Muscle layer of colon (tissue), 2 donors: ENCODE data around the gene ZNF280C.
"Not testable (repeated sequence)": the region's sequence is repeated elsewhere in the genome, so short reads cannot be mapped to it uniquely, and the experiment has no call there.

Source experiments
- H3K27ac ChIP-seq: one replicate; pipeline ENCODE4 v1.7.0; 2013; ENCODE audit warnings: low read depth, mild to moderate bottlenecking, low read length, moderate library complexity
- H3K27me3 ChIP-seq, 2 donors: one replicate each; pipeline ENCODE4 v1.7.0; 2013; ENCODE audit warnings: low read length in 2 of 2, mild to moderate bottlenecking in 2 of 2; ENCODE audit not compliant: insufficient read depth in 2 of 2, control insufficient read depth in 1 of 2
- H3K36me3 ChIP-seq: one replicate; pipeline ENCODE4 v1.7.0; 2013; ENCODE audit warnings: mild to moderate bottlenecking, low read length; ENCODE audit not compliant: insufficient read depth
- H3K4me1 ChIP-seq: one replicate; pipeline ENCODE4 v1.7.0; 2013; ENCODE audit warnings: mild to moderate bottlenecking, low read length; ENCODE audit not compliant: insufficient read depth
- H3K4me3 ChIP-seq, 2 donors: one replicate each; pipeline ENCODE4 v1.7.0; 2013; ENCODE audit warnings: low read length in 2 of 2, low read depth in 1 of 2, mild to moderate bottlenecking in 1 of 2, moderate library complexity in 1 of 2
- H3K9ac ChIP-seq: one replicate; pipeline ENCODE4 v1.7.0; 2013; ENCODE audit warnings: low read length
- H3K9me3 ChIP-seq: one replicate; pipeline ENCODE4 v1.7.0; 2013; ENCODE audit warnings: mild to moderate bottlenecking, low read length
- donor health status: abdominal sarcoma.
- donor health status: Adenocarcinoma of cecum.

Gene ZNF280C

DNA sequence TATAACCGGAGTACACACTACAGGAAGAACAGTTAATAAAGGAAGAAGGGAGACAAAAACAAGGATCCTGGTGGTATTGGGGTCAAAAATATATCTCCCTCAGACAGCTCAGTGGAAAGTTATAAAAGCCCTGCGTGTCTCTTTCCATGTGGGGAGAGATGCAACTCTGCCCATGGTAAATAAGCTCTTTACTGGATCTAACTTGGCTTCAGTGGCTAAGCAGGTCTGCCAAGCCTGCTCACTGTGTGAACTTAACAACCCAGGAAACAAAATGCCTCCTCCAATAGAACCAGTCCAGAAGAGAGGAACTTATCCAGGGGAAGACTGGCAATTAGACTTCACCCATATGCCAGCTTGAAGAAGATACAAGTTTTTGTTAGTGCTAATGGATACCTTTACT is 17.0 kb upstream of the ZNF280C start:
- Histone ChIP-seq H3K27me3 (no peaks in the 10 kb centered on the region), H3K9ac (no peak overlapping the region), H3K27ac (no peak overlapping the region), H3K4me3 (no peak overlapping the region), H3K4me1 (no peaks in the 10 kb centered on the region), H3K9me3 (no peaks in the 10 kb centered on the region), H3K36me3 (no peaks in the 10 kb centered on the region)

DNA sequence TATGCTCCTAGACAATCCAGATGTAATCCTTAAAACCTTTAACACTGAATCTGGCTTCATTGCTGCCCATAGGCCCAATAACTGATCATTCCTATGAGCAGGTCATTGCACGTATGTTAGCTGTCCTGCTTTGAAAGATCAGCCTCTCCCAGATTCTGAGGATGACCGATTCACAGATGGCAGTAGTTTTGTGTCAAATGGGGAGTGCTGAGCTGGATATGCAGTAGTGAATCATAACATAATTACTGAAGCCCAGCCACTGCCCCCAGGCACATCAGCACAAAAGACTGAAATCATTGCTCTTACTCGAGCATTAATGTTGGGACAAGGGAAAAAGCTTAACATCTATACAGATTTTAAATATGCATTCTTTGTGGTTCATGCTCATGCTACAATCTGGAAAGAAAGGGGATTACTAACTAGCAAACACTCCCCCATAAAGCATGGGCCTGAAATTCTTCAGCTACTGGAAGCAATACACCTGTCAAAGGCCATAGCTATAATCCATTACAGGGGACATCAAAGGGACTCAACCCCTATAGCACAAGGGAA is 16.4 kb upstream of the ZNF280C start:
- Histone ChIP-seq H3K27ac (no peak overlapping the region), H3K27me3 (no peaks in the 10 kb centered on the region), H3K4me3 (no peak overlapping the region), H3K9ac (no peak overlapping the region), H3K4me1 (no peaks in the 10 kb centered on the region), H3K36me3 (no peaks in the 10 kb centered on the region), H3K9me3 (no peaks in the 10 kb centered on the region)

- Histone ChIP-seq H3K9ac (no peak overlapping the region), H3K27me3 (peaks cover 0 to 4% of the 10 kb centered on the region in 2 donors), H3K9me3 (no peaks in the 10 kb centered on the region), H3K4me3 (no peak overlapping the region), H3K4me1 (no peaks in the 10 kb centered on the region), H3K36me3 (no peaks in the 10 kb centered on the region), H3K27ac (no peak overlapping the region)
Observed at GRCh38 chrX:130282151-130282550, 13.5 kb upstream of the ZNF280C start.

GRCh38 chrX:130280901-130281300 is 12.2 kb upstream of the ZNF280C start:
- Histone ChIP-seq H3K4me3 (no peak overlapping the region), H3K9me3 (no peaks in the 10 kb centered on the region), H3K36me3 (no peaks in the 10 kb centered on the region), H3K27ac (no peak overlapping the region), H3K27me3 (peaks cover 0 to 4% of the 10 kb centered on the region in 2 donors), H3K9ac (no peak overlapping the region), H3K4me1 (no peaks in the 10 kb centered on the region)

DNA sequence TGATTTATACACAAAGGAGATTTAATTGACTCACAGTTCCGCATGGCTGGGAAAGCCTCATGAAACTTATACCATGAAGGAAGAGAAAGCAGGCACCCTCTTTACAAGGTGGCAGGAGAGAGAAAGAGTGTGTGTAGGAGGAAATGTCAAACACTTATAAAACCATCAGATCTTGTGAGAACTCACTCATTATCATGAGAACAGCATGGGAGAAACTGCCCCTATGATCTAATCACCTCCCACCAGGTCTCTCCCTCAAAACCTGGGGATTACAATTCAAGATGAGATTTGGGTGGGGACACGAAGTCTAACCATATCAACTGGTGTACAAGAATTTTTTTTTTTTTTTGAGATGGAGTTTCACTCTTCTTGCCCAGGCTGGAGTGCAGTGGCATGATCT is 3.6 kb upstream of the ZNF280C start:
- H3K9me3 ChIP-seq, H3K27me3 ChIP-seq, H3K4me3 ChIP-seq, H3K4me1 ChIP-seq, H3K27ac ChIP-seq, H3K36me3 ChIP-seq, H3K9ac ChIP-seq: not testable (repeated sequence)

- not testable (repeated sequence) for H3K27ac ChIP-seq, H3K9me3 ChIP-seq, H3K4me3 ChIP-seq, H3K9ac ChIP-seq, H3K4me1 ChIP-seq, H3K36me3 ChIP-seq, H3K27me3 ChIP-seq
Observed at GRCh38 chrX:130269391-130269790, 692 bp upstream of the ZNF280C start.

DNA sequence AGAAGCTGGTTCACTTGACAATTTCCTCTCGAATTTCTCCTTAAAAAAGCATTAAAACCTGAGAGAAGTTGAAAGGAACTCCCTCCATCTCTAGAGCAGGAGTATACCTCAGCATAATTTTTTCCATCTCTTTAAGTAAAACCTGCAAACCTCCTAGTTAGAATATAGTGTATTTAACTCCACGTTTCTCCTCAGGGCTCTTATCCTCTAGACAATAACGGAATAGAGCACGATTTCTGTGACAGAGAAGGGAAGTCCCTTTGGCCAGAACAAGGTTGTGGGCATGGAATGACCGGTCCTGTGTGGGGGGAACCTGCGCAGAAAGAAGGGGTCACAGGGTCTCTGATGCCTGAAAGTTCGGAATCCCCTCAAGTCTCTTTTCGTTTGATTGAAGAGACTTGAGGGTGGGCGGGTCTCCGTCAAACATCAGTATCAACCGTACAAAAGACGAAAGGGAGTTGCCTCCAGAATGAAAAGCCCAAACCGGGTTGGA is 697 bp downstream of the ZNF280C start:
- H3K9ac ChIP-seq = peak overlapping the region; percentile 49
- peaks cover 5% of the 10 kb centered on the region for H3K4me1 ChIP-seq
- peak overlapping the region; percentile 68 to 71 for H3K4me3 ChIP-seq
- H3K27ac ChIP-seq = peak overlapping the region; percentile 49
- peaks cover 0 to 6% of the 10 kb centered on the region in 2 donors for H3K27me3 ChIP-seq
- no peaks in the 10 kb centered on the region for H3K9me3 ChIP-seq
- no peaks in the 10 kb centered on the region for H3K36me3 ChIP-seq

DNA sequence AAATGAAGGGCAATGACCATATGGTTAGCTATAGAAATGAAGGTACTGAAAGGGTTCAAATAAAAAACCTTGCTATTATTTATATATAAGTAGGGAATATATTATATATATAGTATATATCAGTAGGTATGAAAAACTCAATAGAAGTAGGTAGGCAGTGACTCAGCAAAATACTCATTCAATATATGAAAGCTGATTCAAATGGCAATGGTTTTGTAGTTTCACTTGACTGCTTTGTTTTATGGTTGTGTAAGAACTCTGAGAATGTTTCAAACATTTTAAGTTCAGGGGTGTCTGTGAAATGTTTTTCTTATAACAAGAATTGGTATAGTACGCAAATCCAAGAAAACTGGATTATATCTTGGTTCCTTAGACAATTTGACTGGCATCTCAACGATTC is 4.1 kb downstream of the ZNF280C start:
- peaks cover 5% of the 10 kb centered on the region for H3K4me1 ChIP-seq
- H3K9ac ChIP-seq = no peak overlapping the region
- peaks cover 0 to 6% of the 10 kb centered on the region in 2 donors for H3K27me3 ChIP-seq
- no peaks in the 10 kb centered on the region for H3K9me3 ChIP-seq
- no peak overlapping the region for H3K4me3 ChIP-seq
- no peak overlapping the region for H3K27ac ChIP-seq
- no peaks in the 10 kb centered on the region for H3K36me3 ChIP-seq

DNA sequence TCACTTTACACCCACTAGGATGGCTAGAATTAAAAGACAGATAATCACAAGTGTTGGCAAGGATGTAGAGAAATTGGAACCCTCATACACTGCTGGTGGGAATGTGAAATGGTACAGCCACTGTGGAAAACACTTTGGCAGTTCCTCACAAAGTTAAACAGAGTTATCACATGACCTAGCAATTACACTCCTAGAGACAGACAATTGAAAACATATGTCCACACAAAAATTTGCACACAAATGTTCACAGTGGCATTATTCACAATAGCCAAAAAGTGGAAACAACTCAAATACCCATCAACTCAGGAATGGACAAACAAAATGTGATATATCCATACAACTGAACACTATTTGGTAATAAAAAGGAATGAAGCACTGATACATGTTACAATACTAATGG is 5.7 kb downstream of the ZNF280C start:
- H3K9ac ChIP-seq = no peak overlapping the region
- no peaks in the 10 kb centered on the region for H3K27me3 ChIP-seq
- no peak overlapping the region for H3K4me3 ChIP-seq

GRCh38 chrX:130262231-130262630 is 6.5 kb downstream of the ZNF280C start:
- H3K9me3 ChIP-seq = no peaks in the 10 kb centered on the region
- H3K4me1 ChIP-seq = peaks cover under 1% of the 10 kb centered on the region
- H3K9ac ChIP-seq = no peak overlapping the region
- H3K27me3 ChIP-seq = no peaks in the 10 kb centered on the region
- H3K36me3 ChIP-seq = no peaks in the 10 kb centered on the region
- no peak overlapping the region for H3K4me3 ChIP-seq
- H3K27ac ChIP-seq = no peak overlapping the region

More for the DNA sequence above, 5.7 kb downstream of the ZNF280C start:
- Histone ChIP-seq H3K9me3 (no peaks in the 10 kb centered on the region), H3K4me1 (peaks cover 5% of the 10 kb centered on the region), H3K27ac (no peak overlapping the region), H3K36me3 (no peaks in the 10 kb centered on the region)

DNA sequence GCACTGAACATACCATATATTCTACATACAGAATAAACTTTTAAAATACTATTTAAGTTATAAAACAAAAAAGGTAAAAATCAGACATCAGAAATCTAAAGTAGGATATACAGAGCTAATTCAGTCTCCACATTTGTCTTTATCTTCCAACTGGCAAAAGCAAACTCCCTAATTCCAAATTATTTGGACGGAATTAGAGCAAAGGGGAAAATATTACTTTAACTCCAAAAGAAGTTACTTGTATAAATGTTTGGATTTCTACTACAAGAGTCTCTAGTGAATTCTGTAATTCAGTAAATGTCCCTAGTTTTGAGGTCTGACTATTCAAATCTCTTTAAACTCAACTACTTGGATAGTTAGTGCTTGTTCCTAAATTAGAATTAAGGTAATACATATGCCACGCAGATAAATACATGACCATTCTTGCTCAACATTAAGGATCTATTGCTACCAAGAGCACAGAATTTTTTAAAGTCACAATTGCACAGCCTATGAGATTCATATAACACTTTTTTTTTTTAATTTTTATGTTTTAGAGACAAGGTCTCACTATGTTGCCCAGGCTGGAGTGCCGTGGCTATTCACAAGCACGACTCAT is 7.3 kb downstream of the ZNF280C start:
- Histone ChIP-seq H3K27me3 (no peaks in the 10 kb centered on the region), H3K4me1 (no peaks in the 10 kb centered on the region), H3K36me3 (no peaks in the 10 kb centered on the region), H3K4me3 (no peak overlapping the region), H3K9ac (no peak overlapping the region), H3K9me3 (no peaks in the 10 kb centered on the region), H3K27ac (no peak overlapping the region)

GRCh38 chrX:130260316-130260715 is 8.4 kb downstream of the ZNF280C start:
- H3K4me1 ChIP-seq = no peaks in the 10 kb centered on the region
- no peaks in the 10 kb centered on the region for H3K36me3 ChIP-seq
- no peaks in the 10 kb centered on the region for H3K27me3 ChIP-seq
- no peaks in the 10 kb centered on the region for H3K9me3 ChIP-seq
- no peak overlapping the region for H3K27ac ChIP-seq
- no peak overlapping the region for H3K4me3 ChIP-seq
- no peak overlapping the region for H3K9ac ChIP-seq
